ENCODE data around the gene LRRC32. TPM values are rescaled to one million over a fixed set of nuclear protein-coding genes. Genes with fewer than 3 reads are reported as not detected.

Gene LRRC32
- total RNA-seq, 2 experiments from 2014 or later: 1.8 to 2.4 TPM

GRCh38 chr11:76665921-76666351 lies 4.6 kb downstream of the LRRC32 start:
- Mint-ChIP-seq H3K4me3 (no peak overlapping the region), H3K9me3 (no peaks in the 10 kb centered on the region), H3K27me3 (peaks cover 28% of the 10 kb centered on the region), H3K4me1 (ENCODE audit: low read depth) (peaks cover 26% of the 10 kb centered on the region), H3K36me3 (ENCODE audit: low read depth) (no peaks in the 10 kb centered on the region), H3K27ac (no peak overlapping the region)
- intact Hi-C loops (cut with DNase I, micrococcal nuclease): no loop called here
- Histone ChIP-seq H3K27ac (ENCODE audit: low read depth in 1 of 2, low read length in 2 of 2) (no peak overlapping the region), H3K27me3 (ENCODE audit: control insufficient read depth in 1 of 2, insufficient read depth in 2 of 2, low read length in 2 of 2) (peaks cover 10 to 12% of the 10 kb centered on the region in 2 experiments), H3K4me3 (ENCODE audit: low read length) (no peak overlapping the region), H3K4me1 (ENCODE audit: insufficient read depth, low read length) (peaks cover 35% of the 10 kb centered on the region), H3K9me3 (ENCODE audit: control insufficient read depth in 1 of 2, insufficient read depth in 1 of 2, low read length in 2 of 2) (peaks cover 0 to 5% of the 10 kb centered on the region in 2 experiments), H3K36me3 (ENCODE audit: insufficient read depth, low read length) (no peaks in the 10 kb centered on the region)
- ATAC-seq (ENCODE audit: poor library complexity) (no peak), DNase-seq (no peak)
- CTCF ChIA-PET: no interaction called here
- no peak for TF ChIP-seq CTCF (IDR thresholded peaks at IDR 0.05)
- POLR2A ChIA-PET: no interaction called here

DNA sequence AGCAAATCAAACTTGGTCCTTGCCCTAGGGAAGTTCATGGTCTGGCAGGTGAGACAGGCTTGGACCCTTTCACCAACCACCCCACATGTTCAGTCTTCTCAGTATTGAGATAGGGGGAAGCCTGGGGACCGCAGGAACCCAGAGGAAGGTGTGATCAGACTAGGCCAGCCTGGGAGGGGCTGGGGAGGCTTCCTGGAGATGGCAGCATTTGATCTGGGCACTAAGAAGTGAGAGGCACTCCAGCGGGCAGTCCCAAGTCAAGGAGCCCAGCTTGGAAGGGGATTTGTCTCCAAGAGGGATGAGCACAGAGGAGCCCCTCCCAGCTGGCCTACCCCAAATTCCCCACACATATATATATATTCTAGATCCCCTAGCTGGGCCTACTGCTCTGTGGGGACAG lies 5.4 kb downstream of the LRRC32 start:
- ATAC-seq (ENCODE audit: poor library complexity) (no peak), DNase-seq (peak in 1 of 14 experiments; percentile 14)
- peaks cover 27% of the 10 kb centered on the region for H3K27me3 Mint-ChIP-seq
- H3K36me3 Mint-ChIP-seq (ENCODE audit: low read depth): no peaks in the 10 kb centered on the region
- no peaks in the 10 kb centered on the region for H3K36me3 ChIP-seq (ENCODE audit: insufficient read depth, low read length)
- TF ChIP-seq CTCF (IDR thresholded peaks at IDR 0.05): no peak
- peaks cover 8 to 9% of the 10 kb centered on the region in 2 experiments for H3K27me3 ChIP-seq (ENCODE audit: control insufficient read depth in 1 of 2, insufficient read depth in 2 of 2, low read length in 2 of 2)
- H3K4me3 ChIP-seq (ENCODE audit: low read length): no peak overlapping the region
- ChIA-PET CTCF (no interaction called here), POLR2A (no interaction called here)
- H3K4me1 Mint-ChIP-seq (ENCODE audit: low read depth): peaks cover 26% of the 10 kb centered on the region
- no peak overlapping the region for H3K4me3 Mint-ChIP-seq
- intact Hi-C loops (cut with DNase I, micrococcal nuclease): no loop called here
- H3K4me1 ChIP-seq (ENCODE audit: insufficient read depth, low read length): peaks cover 32% of the 10 kb centered on the region
- peak overlapping the region; percentile 26 for H3K27ac Mint-ChIP-seq
- H3K27ac ChIP-seq (ENCODE audit: low read depth in 1 of 2, low read length in 2 of 2): peak overlapping the region in 1 of 2 donors; percentile 18
- H3K9me3 ChIP-seq (ENCODE audit: control insufficient read depth in 1 of 2, insufficient read depth in 1 of 2, low read length in 2 of 2): peaks cover 0 to 4% of the 10 kb centered on the region in 2 experiments
- H3K9me3 Mint-ChIP-seq: no peaks in the 10 kb centered on the region

DNA sequence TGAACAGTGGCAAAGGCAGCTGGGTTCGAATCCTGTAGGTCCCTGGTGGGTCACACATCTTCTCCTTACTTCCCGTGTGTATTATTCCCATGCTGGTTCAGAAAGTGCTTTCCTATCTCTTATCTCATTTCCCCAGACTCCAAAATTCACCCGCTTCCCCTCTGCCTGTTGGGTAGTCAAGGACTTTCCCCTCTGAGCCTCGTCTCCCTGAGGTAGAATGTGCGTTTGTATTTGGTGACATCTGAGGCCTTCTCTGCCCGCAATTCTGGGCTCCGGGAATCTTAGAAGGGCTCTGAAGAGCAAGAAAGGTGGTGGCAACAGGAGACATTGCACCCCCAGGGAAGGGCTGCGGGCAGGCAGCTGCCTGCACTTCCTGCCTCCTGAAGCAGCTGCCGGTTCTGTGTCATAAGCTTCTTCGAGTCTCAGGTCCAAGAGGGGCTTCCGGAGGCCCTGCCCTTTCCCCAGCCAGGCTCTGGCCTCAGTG lies 5.9 kb downstream of the LRRC32 start:
- Mint-ChIP-seq H3K27ac (peak overlapping the region; percentile 26), H3K4me1 (ENCODE audit: low read depth) (peaks cover 22% of the 10 kb centered on the region)

More for the DNA sequence above, 5.9 kb downstream of the LRRC32 start:
- TF ChIP-seq CTCF (IDR thresholded peaks at IDR 0.05): no peak
- Histone ChIP-seq H3K27ac (ENCODE audit: low read depth in 1 of 2, low read length in 2 of 2) (peak overlapping the region in 1 of 2 donors; percentile 18), H3K27me3 (ENCODE audit: control insufficient read depth in 1 of 2, insufficient read depth in 2 of 2, low read length in 2 of 2) (peaks cover 3 to 4% of the 10 kb centered on the region in 2 experiments), H3K9me3 (ENCODE audit: control insufficient read depth in 1 of 2, insufficient read depth in 1 of 2, low read length in 2 of 2) (no peaks in the 10 kb centered on the region), H3K4me3 (ENCODE audit: low read length) (no peak overlapping the region), H3K4me1 (ENCODE audit: insufficient read depth, low read length) (peaks cover 27% of the 10 kb centered on the region), H3K36me3 (ENCODE audit: insufficient read depth, low read length) (no peaks in the 10 kb centered on the region)
- DNase-seq (peak in 6 of 14 experiments; percentile 16 to 52 (median 42)), ATAC-seq (ENCODE audit: poor library complexity) (peak; percentile 46)
- POLR2A ChIA-PET: no interaction called here
- Mint-ChIP-seq H3K4me3 (no peak overlapping the region), H3K36me3 (ENCODE audit: low read depth) (no peaks in the 10 kb centered on the region), H3K27me3 (peaks cover 21% of the 10 kb centered on the region), H3K9me3 (no peaks in the 10 kb centered on the region)
- intact Hi-C loops (cut with DNase I, micrococcal nuclease): no loop called here
- CTCF ChIA-PET: no interaction called here
